ENCODE measurements around the gene VARS2. TPM values are rescaled to one million over a fixed set of nuclear protein-coding genes. Genes with fewer than 3 reads are reported as not detected.

The VARS2 gene
- polyA plus RNA-seq, 1 donor (not counting 4 experiments of a cell fraction or from before 2014, with no cell fraction given) = 13.8 TPM

GRCh38 chr6:30883685-30884520 lies 30.1 kb upstream of the VARS2 start, which contains the start of gene DDR1:
Gene DDR1, plus strand, starts transcription at chr6:30884519. Its CDS starts 4,211 bp downstream, at chr6:30888730.
- H3K4me1 ChIP-seq (ENCODE audit: control insufficient read depth, extremely low read depth, insufficient read depth, low read length) = peaks cover 51% of the 10 kb centered on the region
- DNase-seq (ENCODE audit: low read depth, low spot score) (peak; percentile 84), FAIRE-seq (no peak)
- peak within 1 kb of the TSS; percentile 98 for H3K27ac ChIP-seq (ENCODE audit: control insufficient read depth, insufficient read depth, low read length)
- H3K4me2 ChIP-seq (ENCODE audit: control insufficient read depth, extremely low read depth, insufficient read depth, low read depth, low read length) = peak within 1 kb of the TSS; percentile 86
- H3K9me1 ChIP-seq (ENCODE audit: control insufficient read depth, extremely low read depth, insufficient read depth, low read length) = peaks cover 5% of the 10 kb centered on the region
- H3K79me2 ChIP-seq (ENCODE audit: control insufficient read depth, insufficient read depth, low read length) = peaks cover 52% of the 10 kb centered on the region
- H3K9me3 ChIP-seq (ENCODE audit: control insufficient read depth, low read depth, low read length) = no peaks in the 10 kb centered on the region
- TF ChIP-seq, protein P1, sequence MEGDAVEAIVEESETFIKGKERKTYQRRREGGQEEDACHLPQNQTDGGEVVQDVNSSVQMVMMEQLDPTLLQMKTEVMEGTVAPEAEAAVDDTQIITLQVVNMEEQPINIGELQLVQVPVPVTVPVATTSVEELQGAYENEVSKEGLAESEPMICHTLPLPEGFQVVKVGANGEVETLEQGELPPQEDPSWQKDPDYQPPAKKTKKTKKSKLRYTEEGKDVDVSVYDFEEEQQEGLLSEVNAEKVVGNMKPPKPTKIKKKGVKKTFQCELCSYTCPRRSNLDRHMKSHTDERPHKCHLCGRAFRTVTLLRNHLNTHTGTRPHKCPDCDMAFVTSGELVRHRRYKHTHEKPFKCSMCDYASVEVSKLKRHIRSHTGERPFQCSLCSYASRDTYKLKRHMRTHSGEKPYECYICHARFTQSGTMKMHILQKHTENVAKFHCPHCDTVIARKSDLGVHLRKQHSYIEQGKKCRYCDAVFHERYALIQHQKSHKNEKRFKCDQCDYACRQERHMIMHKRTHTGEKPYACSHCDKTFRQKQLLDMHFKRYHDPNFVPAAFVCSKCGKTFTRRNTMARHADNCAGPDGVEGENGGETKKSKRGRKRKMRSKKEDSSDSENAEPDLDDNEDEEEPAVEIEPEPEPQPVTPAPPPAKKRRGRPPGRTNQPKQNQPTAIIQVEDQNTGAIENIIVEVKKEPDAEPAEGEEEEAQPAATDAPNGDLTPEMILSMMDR (optimal IDR thresholded peaks at IDR 0.05 in 1 of 3, IDR thresholded peaks at IDR 0.05 in 1 of 3, conservative IDR thresholded peaks at IDR 0.05 in 1 of 3; ENCODE audit: extremely low read depth in 1 of 3, insufficient read depth in 2 of 3, low read length in 3 of 3) = no peak
- no peak for TF ChIP-seq EZH2 (IDR thresholded peaks at IDR 0.05; ENCODE audit: low read length)
- peak within 1 kb of the TSS; percentile 72 to 87 (median 84) for H3K4me3 ChIP-seq (ENCODE audit: control insufficient read depth in 2 of 3, extremely low read depth in 1 of 3, insufficient read depth in 2 of 3, low read depth in 1 of 3, low read length in 3 of 3)
- H3K9ac ChIP-seq (ENCODE audit: control insufficient read depth, extremely low read depth, insufficient read depth, low read length) = peak within 1 kb of the TSS; percentile 99
- H2AFZ ChIP-seq (ENCODE audit: control insufficient read depth, low read length) = no peak within 1 kb of the TSS
- dilution Hi-C loops (cut with MboI; ENCODE audit: extremely low pct_ligation_motif_present, low sequenced_read_pairs) = no loop called here
- peaks cover 6 to 10% of the 10 kb centered on the region in 2 experiments for H3K36me3 ChIP-seq (ENCODE audit: control insufficient read depth in 2 of 2, extremely low read depth in 1 of 2, insufficient read depth in 2 of 2, low read length in 2 of 2)
- H4K20me1 ChIP-seq (ENCODE audit: control insufficient read depth, extremely low read depth, insufficient read depth, low read length) = peaks cover 11% of the 10 kb centered on the region
- H3K27me3 ChIP-seq (ENCODE audit: control insufficient read depth, extremely low read depth, insufficient read depth, low read length) = no peaks in the 10 kb centered on the region

- Histone ChIP-seq H3K79me2 (ENCODE audit: control insufficient read depth, insufficient read depth, low read length) (peaks cover 60% of the 10 kb centered on the region), H4K20me1 (ENCODE audit: control insufficient read depth, extremely low read depth, insufficient read depth, low read length) (peaks cover 19% of the 10 kb centered on the region), H3K4me1 (ENCODE audit: control insufficient read depth, extremely low read depth, insufficient read depth, low read length) (peaks cover 60% of the 10 kb centered on the region), H3K9ac (ENCODE audit: control insufficient read depth, extremely low read depth, insufficient read depth, low read length) (peak overlapping the region; percentile 99), H3K27ac (ENCODE audit: control insufficient read depth, insufficient read depth, low read length) (peak overlapping the region; percentile 98), H3K36me3 (ENCODE audit: control insufficient read depth in 2 of 2, extremely low read depth in 1 of 2, insufficient read depth in 2 of 2, low read length in 2 of 2) (peaks cover 14 to 19% of the 10 kb centered on the region in 2 experiments), H3K27me3 (ENCODE audit: control insufficient read depth, extremely low read depth, insufficient read depth, low read length) (no peaks in the 10 kb centered on the region), H3K4me3 (ENCODE audit: control insufficient read depth in 2 of 3, extremely low read depth in 1 of 3, insufficient read depth in 2 of 3, low read depth in 1 of 3, low read length in 3 of 3) (peak overlapping the region; percentile 72 to 87 (median 84)), H3K4me2 (ENCODE audit: control insufficient read depth, extremely low read depth, insufficient read depth, low read depth, low read length) (peak overlapping the region; percentile 86), H3K9me1 (ENCODE audit: control insufficient read depth, extremely low read depth, insufficient read depth, low read length) (peaks cover 8% of the 10 kb centered on the region), H3K9me3 (ENCODE audit: control insufficient read depth, low read depth, low read length) (no peaks in the 10 kb centered on the region), H2AFZ (ENCODE audit: control insufficient read depth, low read length) (no peak overlapping the region)
- dilution Hi-C loops (cut with MboI; ENCODE audit: extremely low pct_ligation_motif_present, low sequenced_read_pairs) = no loop called here
- TF ChIP-seq EZH2 (IDR thresholded peaks at IDR 0.05; ENCODE audit: low read length) = no peak
- TF ChIP-seq, protein P1 (optimal IDR thresholded peaks at IDR 0.05 in 1 of 3, IDR thresholded peaks at IDR 0.05 in 1 of 3, conservative IDR thresholded peaks at IDR 0.05 in 1 of 3; ENCODE audit: extremely low read depth in 1 of 3, insufficient read depth in 2 of 3, low read length in 3 of 3) = no peak
- DNase-seq (ENCODE audit: low read depth, low spot score) (no peak), FAIRE-seq (no peak)
Measured at GRCh38 chr6:30884521-30885480, 29.2 kb upstream of the VARS2 start.

Measured in keratinocyte (primary cell).